Nephron (organoid): ENCODE measurements around the gene DIABLO.
A peak's percentile ranks its signal among the peaks of the same experiment; 100 is the strongest.
"Not testable (repeated sequence)": the region's sequence is repeated elsewhere in the genome, so short reads cannot be mapped to it uniquely, and the experiment has no call there.

Experiments used
- H3K27ac Mint-ChIP-seq, 3 experiments: 2 replicates each; pipeline ENCODE4 v1.8.0; 2020; ENCODE audit warnings: mixed read lengths in 3 of 3, mild to moderate bottlenecking in 2 of 3, moderate library complexity in 1 of 3
- H3K27me3 Mint-ChIP-seq: 2 replicates; pipeline ENCODE4 v1.8.0; 2021; ENCODE audit warnings: low read depth, mild to moderate bottlenecking, moderate library complexity, mixed read lengths
- H3K36me3 Mint-ChIP-seq: 2 replicates; pipeline ENCODE4 v1.8.0; 2020; ENCODE audit warnings: low read depth, mixed read lengths
- H3K4me1 Mint-ChIP-seq: 2 replicates; pipeline ENCODE4 v1.8.0; 2020; ENCODE audit warnings: mixed read lengths
- H3K4me3 Mint-ChIP-seq, 3 experiments: 2 replicates each; pipeline ENCODE4 v1.8.0; 2020; ENCODE audit warnings: mild to moderate bottlenecking in 3 of 3, mixed read lengths in 3 of 3, moderate library complexity in 2 of 3
- H3K9me3 Mint-ChIP-seq: 2 replicates; pipeline ENCODE4 v1.8.0; 2020; ENCODE audit warnings: mixed read lengths
- CTCF ChIP-seq, 3 experiments: fragments of 200-600 bp; sonication (generic); IDR thresholded peaks; one replicate each; pipeline ENCODE4 v1.5.0; 2021; ENCODE audit warnings: antibody characterized with exemption in 3 of 3; ENCODE audit not compliant: unreplicated experiment in 3 of 3

Gene DIABLO

GRCh38 chr12:122206111-122206881 is 19.6 kb downstream of the DIABLO start:
- Mint-ChIP-seq H3K9me3 (no peaks in the 10 kb centered on the region), H3K27me3 (peaks cover 59% of the 10 kb centered on the region), H3K4me1 (peaks cover 5% of the 10 kb centered on the region), H3K4me3 (peak overlapping the region in 2 of 3 experiments; percentile 54 to 62), H3K27ac (no peak overlapping the region), H3K36me3 (peaks cover 25% of the 10 kb centered on the region)
- TF ChIP-seq CTCF (IDR thresholded peaks at IDR 0.05; ENCODE audit: unreplicated experiment in 3 of 3), result no peak

- H3K4me1 Mint-ChIP-seq, result peaks cover 5% of the 10 kb centered on the region
- no peaks in the 10 kb centered on the region for H3K9me3 Mint-ChIP-seq
- TF ChIP-seq CTCF (IDR thresholded peaks at IDR 0.05; ENCODE audit: unreplicated experiment in 3 of 3), result no peak
- H3K27me3 Mint-ChIP-seq, result peaks cover 59% of the 10 kb centered on the region
- peak overlapping the region; percentile 81 to 86 (median 82) for H3K4me3 Mint-ChIP-seq
- H3K36me3 Mint-ChIP-seq, result peaks cover 22% of the 10 kb centered on the region
- no peak overlapping the region for H3K27ac Mint-ChIP-seq
These were observed 20.6 kb downstream of the DIABLO start for GRCh38 chr12:122205053-122205925.

GRCh38 chr12:122204167-122205052 is 21.4 kb downstream of the DIABLO start:
- Mint-ChIP-seq H3K4me1 (peaks cover 5% of the 10 kb centered on the region), H3K36me3 (peaks cover 15% of the 10 kb centered on the region), H3K4me3 (peak overlapping the region; percentile 81 to 86 (median 82)), H3K27me3 (peaks cover 64% of the 10 kb centered on the region), H3K27ac (no peak overlapping the region), H3K9me3 (no peaks in the 10 kb centered on the region)
- TF ChIP-seq CTCF (IDR thresholded peaks at IDR 0.05; ENCODE audit: unreplicated experiment in 3 of 3), result no peak

- Mint-ChIP-seq H3K4me3 (peak within 1 kb of the TSS; percentile 81 to 87 (median 86)), H3K27ac (no peak within 1 kb of the TSS), H3K27me3 (peaks cover 64% of the 10 kb centered on the region), H3K9me3 (no peaks in the 10 kb centered on the region), H3K4me1 (peaks cover 5% of the 10 kb centered on the region), H3K36me3 (peaks cover 12% of the 10 kb centered on the region)
- no peak for TF ChIP-seq CTCF (IDR thresholded peaks at IDR 0.05; ENCODE audit: unreplicated experiment in 3 of 3)
These were observed 22.3 kb downstream of the DIABLO start, which contains the start of gene B3GNT4 for GRCh38 chr12:122203301-122204166. Gene B3GNT4, plus strand, starts transcription at chr12:122203709. Its CDS starts 910 bp downstream, at chr12:122204619.

- H3K4me1 Mint-ChIP-seq, H3K36me3 Mint-ChIP-seq, H3K27ac Mint-ChIP-seq, H3K9me3 Mint-ChIP-seq: not testable (repeated sequence)
- Mint-ChIP-seq H3K4me3 (peak overlapping the region; percentile 81 to 87 (median 84)), H3K27me3 (peaks cover 64% of the 10 kb centered on the region)
These were observed 23.0 kb downstream of the DIABLO start for GRCh38 chr12:122202811-122203210.
